HG02870 (cell line): Measurements from ENCODE around the gene FAM120B.

ENCODE experiments used
- ATAC-seq: cut with Tn5 transposase; IDR thresholded peaks from one replicate; pipeline ENCODE4 v1.9.1; 2021; ENCODE audit warnings: mild to moderate bottlenecking, moderate library complexity; ENCODE audit not compliant: unreplicated experiment

FAM120B gene

GRCh38 chr6:170416959-170417606 is 110.5 kb downstream of the FAM120B start:
- no peak for ATAC-seq

DNA sequence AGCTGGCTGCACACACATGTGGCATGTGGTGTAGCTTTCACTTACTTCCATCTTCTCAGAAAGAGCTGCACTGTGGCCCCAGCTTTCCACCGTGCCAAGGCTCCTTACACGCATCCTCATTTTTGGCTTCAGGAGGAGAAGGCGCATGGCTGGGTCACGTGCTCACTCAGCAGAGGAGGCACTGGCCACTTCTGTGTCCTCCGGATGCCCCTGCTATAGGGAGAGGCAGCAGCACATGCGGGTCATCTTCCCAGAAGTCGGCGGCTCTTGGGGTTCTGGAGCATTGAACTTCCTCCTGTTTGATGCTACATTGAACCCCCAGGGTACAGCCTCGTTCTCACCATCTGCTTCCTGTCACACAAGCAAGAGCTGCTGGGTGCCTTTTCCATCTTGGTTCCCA is 111.3 kb downstream of the FAM120B start:
- ATAC-seq: no peak

- no peak for ATAC-seq
These were observed 113.7 kb downstream of the FAM120B start for GRCh38 chr6:170420283-170420682.

GRCh38 chr6:170420791-170421776 is 114.5 kb downstream of the FAM120B start:
- ATAC-seq: no peak

DNA sequence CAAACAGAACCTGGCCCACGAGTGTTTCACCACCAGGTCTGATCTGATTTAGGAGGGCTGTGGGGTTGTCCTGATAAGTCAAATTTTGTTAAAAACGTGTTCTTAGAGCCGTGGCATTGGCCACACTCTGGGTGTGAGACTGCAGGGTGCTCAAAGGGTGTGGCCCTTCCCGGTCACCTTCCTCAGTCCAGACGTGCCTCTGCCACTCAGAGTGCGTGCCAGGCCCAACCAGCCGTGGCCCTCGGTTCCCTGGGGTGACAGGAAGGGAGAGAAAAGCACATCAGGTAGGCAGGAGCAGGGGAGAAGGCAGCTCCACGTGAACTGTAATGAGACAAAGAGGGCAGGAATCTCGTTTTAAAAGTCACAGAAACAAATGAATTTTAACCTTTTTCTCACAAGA is 115.4 kb downstream of the FAM120B start:
- ATAC-seq: no peak

GRCh38 chr6:170423030-170423429 is 116.5 kb downstream of the FAM120B start:
- ATAC-seq: no peak

DNA sequence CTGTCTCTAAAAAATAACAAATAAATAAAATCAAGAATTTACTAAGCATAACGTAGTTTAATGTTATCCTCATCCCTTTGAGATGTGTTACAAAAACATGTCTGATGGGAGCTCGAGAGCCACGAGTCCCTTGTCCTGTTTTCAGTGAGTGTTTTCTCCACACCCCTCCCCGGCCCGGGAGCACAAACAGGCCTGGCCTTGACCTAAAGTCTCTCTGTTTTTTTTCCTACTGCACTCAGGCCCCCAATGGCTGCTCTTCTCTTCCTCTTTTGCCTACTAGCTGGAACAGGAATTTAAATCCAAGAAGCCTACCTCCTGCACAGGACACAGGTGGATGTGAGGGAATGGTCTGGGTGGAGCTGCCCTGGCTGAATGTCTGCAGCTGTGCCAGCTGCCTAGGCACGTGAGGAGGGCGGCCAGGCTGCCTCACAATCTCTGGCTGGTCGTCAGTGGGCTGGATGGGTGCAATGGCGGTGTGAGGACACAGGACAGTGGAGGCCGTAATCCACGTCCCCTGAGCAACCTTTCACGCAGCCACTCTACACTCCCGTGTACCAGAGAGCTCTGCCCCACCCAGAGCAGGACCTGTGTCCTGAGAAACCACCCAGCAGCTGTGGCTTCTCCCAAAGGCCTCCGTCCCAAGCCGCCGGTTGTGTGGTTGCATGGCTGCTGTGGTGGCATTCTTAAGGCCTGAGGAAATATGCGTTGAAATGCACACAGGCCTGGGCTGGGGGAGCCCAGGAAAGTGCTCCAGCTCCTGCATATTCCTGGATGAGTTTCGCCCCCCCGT is 117.5 kb downstream of the FAM120B start:
- ATAC-seq: no peak

GRCh38 chr6:170424604-170425126 is 118.1 kb downstream of the FAM120B start:
- no peak for ATAC-seq

DNA sequence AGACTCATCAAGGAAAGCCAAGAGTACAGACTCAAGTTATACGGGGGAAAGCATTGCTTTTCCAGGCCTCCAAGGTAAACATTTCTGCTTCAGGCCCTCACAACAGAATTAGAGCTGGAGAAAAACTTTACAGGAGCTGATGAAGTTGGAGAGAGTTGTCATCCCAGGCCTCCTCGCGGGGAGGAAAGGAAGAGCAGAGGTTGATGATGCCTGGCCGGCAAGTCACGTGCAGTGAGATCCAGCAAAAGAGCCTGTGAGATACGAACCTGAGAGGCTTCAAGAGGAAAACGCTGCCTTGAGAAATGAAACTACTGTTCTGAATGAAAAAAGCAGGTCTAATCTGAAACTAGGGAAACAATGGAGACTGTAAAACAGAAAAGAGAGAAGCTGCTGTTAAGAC is 122.9 kb downstream of the FAM120B start:
- no peak for ATAC-seq

- no peak for ATAC-seq
These were observed 126.9 kb downstream of the FAM120B start for GRCh38 chr6:170433163-170434116.

- no peak for ATAC-seq
These were observed 127.7 kb downstream of the FAM120B start for GRCh38 chr6:170434117-170434820.

DNA sequence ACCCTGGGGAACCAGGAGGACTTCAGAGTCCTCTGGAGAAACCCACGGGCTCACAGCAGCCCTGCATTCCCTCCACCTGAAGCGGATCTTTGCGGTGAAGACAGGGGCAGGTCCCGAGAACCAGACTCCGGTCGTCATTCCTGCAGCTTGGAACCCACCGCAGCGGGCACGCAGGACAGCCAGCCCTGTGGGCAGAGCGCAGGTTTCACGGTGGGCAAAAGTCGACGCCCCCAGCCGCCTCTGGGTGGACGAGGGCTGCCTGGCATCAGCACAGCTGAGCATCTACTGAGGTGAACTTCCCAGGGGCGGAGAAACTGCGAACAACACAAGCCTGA is 128.2 kb downstream of the FAM120B start:
- no peak for ATAC-seq

DNA sequence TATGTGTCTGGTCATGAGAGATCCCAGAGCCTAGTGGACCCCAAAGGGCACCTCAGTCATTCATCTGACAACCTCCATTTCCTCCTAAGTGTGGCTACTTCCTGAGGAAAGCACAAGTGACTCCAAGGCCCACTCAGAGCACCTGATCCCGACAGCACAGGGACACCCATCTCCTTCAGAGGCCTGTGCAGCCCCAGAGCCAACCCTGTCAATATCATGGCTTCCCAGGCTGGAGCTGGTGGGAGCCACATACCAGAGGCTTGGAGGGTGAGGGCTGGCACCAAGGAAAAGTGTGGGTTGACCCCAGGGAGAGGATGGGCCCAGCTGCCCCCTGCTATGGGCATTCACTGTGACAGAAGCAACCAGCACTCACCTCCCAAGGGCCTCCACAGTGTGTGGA is 129.2 kb downstream of the FAM120B start:
- ATAC-seq: no peak

- ATAC-seq: no peak
These were observed 129.8 kb downstream of the FAM120B start for GRCh38 chr6:170436209-170436809.

DNA sequence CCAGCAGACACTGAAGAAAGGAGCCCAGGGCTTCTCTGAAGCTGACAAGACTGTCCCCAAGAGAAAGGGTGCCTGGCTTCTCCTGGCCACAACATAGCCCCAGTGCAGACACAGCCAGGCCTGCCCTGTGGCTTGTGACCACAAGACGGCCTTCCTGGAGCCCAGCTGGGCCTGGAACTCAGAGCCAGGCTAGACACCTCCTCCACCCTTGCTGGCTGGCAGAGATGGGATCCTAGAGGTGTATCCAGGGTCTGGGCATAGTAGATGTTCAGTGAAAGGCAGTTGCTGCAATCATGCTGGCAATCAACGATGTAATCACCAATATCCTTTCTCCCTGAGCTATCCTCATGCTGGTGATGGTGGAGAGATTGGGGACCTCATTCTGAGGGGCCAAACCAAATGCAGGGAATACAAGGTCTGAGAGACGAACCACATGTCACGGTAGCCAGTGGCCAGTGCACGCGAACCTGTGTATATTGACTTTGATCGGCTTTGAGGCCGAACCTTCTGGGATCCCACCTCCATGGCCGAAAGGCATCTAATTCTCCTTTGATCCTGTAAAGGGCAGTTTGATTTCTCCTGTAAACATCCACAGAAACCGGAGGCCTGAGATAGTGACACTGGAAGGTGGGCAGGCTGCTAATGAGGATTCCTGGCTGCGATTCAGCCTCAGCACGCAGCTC is 131.3 kb downstream of the FAM120B start:
- no peak for ATAC-seq

DNA sequence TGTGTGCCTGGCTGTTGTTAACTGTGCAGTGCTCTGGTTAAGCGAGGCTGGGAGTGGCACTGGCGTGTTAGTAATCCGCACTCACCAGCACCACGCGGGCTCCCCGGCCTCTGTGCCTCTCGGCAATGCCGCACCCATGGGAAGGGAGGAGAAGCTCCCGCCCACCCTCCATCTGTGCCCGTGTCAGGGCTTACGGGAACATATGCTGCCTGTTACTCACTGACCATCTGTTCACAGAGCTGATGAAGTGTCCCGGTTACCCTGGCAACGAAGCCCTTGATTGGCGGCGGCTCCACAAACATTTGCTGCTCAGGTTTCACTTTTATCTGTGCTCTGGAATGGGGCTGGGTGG is 131.8 kb downstream of the FAM120B start:
- peak; percentile 95 for ATAC-seq

GRCh38 chr6:170438861-170439260 is 132.3 kb downstream of the FAM120B start:
- no peak for ATAC-seq
